Measurements from ENCODE around the gene PIP4K2B. TPM values are rescaled to one million over a fixed set of nuclear protein-coding genes. Genes with fewer than 3 reads are reported as not detected.
"Not testable (repeated sequence)": the region's sequence is repeated elsewhere in the genome, so short reads cannot be mapped to it uniquely, and the experiment has no call there.

Gene PIP4K2B
- total RNA-seq, 1 donor from 2014 or later = 55.3 TPM

- no peak for DNase-seq
Observed at GRCh38 chr17:38728290-38728831, 71.0 kb downstream of the PIP4K2B start.

GRCh38 chr17:38727736-38728135 lies 71.6 kb downstream of the PIP4K2B start:
- DNase-seq = no peak

- not testable (repeated sequence) for DNase-seq
Observed at GRCh38 chr17:38726145-38726544, 73.2 kb downstream of the PIP4K2B start.

- DNase-seq = no peak
Observed at GRCh38 chr17:38725066-38725465, 74.3 kb downstream of the PIP4K2B start.

- peak; percentile 26 for DNase-seq
Observed at GRCh38 chr17:38724337-38724988, 74.9 kb downstream of the PIP4K2B start.

- DNase-seq = no peak
Observed at GRCh38 chr17:38721802-38722201, 77.6 kb downstream of the PIP4K2B start.

- DNase-seq = no peak
Observed at GRCh38 chr17:38720941-38721340, 78.4 kb downstream of the PIP4K2B start.

- no peak for DNase-seq
Observed at GRCh38 chr17:38719943-38720641, 79.3 kb downstream of the PIP4K2B start.

- DNase-seq = no peak
Observed at GRCh38 chr17:38719289-38719942, 79.9 kb downstream of the PIP4K2B start.

GRCh38 chr17:38717139-38717745 lies 82.1 kb downstream of the PIP4K2B start:
- DNase-seq = no peak

GRCh38 chr17:38716368-38717005 lies 82.9 kb downstream of the PIP4K2B start:
- DNase-seq = no peak

Other genes starting within 250 kb of the PIP4K2B start
- under 0.01 and 0.14 TPM in 2 replicates for gene SRCIN1, start 193.6 kb downstream of the PIP4K2B start, total RNA-seq
- 0.65 and 1.2 TPM in 2 replicates for gene EPOP, start 124.6 kb downstream of the PIP4K2B start, total RNA-seq
- 23.9 and 25.9 TPM in 2 replicates for gene MLLT6, start 94.3 kb downstream of the PIP4K2B start, total RNA-seq
- gene CISD3, start 69.2 kb downstream of the PIP4K2B start, total RNA-seq = 1.7 and 3.4 TPM in 2 replicates
- 2.4 and 7.8 TPM in 2 replicates for gene PCGF2, start 51.2 kb downstream of the PIP4K2B start, total RNA-seq
- gene PSMB3, start 46.8 kb downstream of the PIP4K2B start, total RNA-seq = 188 and 348 TPM in 2 replicates
- 11.7 and 13.1 TPM in 2 replicates for gene CWC25, start 25.8 kb upstream of the PIP4K2B start, total RNA-seq
- 921 and 1,590 TPM in 2 replicates for gene RPL23, start 54.2 kb upstream of the PIP4K2B start, total RNA-seq
- gene LASP1, start 70.5 kb upstream of the PIP4K2B start, total RNA-seq = 104 and 199 TPM in 2 replicates
- gene FBXO47, start 167.8 kb upstream of the PIP4K2B start, total RNA-seq = not detected in 2 replicates